NCI-H1105 treated with DMSO at 0.1 percent for 48 hours (cell line): Measurements from ENCODE around the gene NRG3.

Experiments used
- DNase-seq: peaks from one replicate; lab custom pipeline; 2025; lab: John Stamatoyannopoulos, UW

Gene NRG3

DNA sequence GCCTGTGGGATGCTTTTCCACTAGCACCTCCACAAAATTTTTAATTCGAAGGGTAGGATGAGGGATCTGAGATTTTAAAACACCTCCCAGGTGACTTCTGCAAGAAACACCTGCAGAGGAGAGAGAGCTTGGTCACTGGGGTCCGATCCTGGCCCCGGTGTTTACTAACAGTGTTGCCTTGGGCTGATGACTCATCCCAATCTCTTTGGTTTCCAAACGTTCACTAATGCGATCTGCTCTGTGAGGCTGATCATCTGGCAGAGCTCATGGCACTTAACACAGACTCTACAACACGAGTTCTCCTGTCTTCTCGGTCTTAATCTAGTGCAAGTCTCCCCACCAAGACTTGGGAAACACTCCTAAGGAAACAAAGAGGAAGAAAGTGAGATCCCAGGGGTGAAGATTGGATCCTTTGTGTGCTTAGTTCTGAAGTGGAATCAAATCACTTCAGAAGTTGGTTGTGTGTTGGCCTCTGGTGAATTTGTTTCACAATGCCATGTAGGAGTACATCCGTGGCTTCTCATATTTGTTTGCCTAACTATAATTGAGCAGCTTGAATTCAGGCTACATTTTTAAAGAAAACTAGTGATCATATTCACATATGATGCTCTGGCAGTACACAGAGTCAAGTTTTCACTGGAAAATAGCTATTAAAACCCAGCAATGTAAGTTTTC is 407.9 kb downstream of the NRG3 start:
- no peak for DNase-seq

DNA sequence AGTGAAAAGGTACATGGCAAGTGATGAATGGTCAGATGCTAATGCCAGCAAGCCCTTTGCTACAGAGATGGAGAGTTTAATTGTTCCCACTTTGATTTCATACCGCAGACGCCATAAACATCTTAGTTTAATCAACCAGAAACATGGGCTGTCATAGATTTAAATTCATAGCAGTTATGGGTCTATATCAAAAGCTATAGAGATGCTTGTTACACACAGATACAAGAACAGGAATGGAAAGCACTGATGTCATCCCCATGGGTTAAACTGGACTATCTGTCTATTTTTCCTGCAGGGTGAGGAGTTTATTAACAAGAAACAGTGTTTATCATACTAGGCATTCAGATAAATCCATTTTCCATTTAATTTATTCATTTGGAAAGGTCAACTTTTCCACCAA is 409.2 kb downstream of the NRG3 start:
- DNase-seq = no peak

DNA sequence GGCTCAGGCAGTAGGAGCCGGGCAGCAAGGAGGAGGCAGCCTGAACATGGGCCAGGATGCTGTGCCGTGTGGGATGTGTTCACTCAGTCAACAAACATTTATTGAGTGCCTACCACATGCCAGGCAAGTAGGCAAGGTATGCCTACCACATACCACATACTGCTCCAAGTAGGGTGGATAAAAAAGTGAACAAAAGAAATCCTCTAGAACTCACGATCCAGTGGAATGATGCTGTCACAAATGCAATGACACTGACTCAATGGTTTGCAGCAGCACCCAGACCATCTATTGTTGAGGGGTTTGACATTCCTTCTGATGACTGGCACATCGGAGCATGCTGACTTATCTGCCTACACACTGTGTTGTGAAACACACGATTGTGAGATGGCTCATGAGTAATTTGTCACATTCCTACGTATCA is 413.5 kb downstream of the NRG3 start:
- DNase-seq = no peak

DNA sequence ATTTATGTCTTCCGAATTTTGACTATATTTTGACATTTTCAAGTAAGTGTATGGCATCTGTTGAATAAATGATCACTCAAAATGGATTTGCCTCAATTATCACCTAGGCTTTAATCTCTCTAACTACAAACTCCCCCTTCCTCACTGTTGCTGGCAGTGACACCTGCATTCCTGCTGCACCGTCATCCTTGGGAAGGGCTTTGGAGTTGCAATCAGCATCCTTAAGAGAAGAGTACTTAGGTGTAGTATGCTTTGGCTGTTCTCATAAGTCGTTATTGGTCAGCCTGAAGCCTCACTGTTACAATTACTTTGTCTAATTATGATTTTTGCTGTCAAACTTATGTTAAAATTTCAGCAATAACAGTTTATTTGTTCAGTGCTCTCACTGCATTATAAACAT is 415.0 kb downstream of the NRG3 start:
- DNase-seq = no peak

DNA sequence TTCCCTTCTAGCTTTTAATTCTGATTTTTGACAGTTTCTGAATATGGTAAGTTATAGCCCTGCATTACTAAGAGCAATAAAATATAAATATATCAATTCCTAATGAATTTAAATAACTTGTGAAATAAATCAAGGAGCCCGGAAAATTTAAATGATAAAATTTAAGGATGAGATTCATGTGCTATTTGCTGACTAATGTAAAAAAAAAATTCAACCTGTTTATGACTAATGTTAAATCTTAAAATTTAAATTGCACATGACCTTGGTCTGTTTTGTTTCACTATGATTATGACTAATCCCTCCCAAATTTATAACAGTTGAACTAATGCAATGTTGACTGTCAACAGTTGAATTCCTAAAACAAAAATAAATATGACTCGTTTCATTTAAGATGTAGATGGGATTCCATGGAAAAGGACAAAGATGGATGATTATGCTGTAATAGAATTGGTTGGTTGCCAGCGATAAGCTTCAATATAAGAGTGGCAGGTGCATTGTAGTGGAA is 419.9 kb downstream of the NRG3 start:
- DNase-seq = no peak

DNA sequence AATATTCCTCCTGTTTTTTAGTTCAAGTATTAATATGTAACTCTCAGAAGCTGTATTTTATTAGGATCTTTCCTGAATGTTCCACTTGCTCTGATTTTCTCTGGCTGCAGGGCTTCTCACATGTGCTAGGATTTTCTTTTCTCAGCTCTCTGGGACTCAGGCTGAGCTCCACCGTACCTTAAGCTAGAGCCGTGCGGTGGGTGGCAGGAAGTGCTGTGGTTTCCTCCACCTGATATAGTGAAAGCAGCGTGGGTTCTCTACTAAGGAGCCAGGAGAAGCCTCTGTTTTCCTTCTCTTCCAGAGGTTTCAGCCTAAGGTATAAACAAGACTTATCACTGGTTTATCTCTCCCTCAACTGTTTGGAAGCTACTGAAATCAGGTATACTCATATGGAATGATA is 433.6 kb downstream of the NRG3 start:
- DNase-seq = no peak

DNA sequence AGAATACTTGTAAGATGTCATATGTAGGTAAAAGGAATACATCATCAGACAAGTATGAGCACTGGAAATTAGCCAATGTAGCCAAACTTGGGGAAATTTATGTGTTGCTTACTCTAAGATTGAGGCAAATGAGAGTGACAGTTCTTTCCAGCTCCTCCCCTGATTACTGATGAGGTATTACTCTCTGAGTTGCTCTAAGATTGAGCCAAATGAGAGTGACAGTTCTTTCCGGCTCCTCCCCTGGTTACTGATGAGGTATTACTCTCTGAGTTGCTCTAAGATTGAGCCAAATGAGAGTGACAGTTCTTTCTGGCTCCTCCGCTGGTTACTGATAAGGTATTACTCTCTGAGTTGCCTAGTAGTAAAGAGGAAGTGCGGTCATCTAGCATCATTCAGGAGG is 435.8 kb downstream of the NRG3 start:
- no peak for DNase-seq

DNA sequence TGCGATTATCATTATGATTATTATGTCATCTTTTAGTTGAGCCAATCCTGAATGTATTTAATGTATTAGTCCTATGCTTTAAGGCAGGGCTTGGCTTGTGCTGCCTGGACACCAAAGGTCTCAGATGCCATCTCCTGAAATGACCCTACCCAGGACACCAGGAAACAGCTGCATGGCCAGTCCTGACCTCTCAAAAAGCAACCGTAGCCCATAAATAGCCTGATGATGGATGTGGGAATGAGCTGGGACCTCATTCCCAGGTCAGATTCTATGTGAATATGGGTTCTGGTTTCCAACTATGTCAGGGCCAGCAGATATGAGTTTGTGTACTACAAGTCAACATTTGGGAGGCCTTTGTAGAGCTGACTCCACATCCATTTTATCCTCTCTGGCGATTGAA is 438.4 kb downstream of the NRG3 start:
- no peak for DNase-seq

DNA sequence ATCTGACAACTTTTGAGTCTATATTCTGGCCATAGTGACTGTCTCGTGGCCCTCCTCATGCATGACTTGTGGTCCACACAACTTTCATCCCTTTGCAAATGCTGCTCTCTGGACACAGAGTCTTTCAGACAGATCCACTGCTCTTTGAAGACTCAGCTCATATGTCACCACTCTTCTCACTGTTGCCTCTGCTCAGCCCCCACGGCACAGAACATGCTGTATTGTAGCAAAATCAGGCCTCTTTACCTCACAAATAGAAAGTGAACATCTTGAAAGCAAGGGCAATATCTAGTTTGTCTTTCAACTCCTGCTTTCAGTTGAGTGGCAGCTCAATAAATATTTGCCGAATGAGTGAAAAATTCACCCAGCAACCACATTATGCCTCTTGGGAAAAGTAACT is 443.5 kb downstream of the NRG3 start:
- no peak for DNase-seq

DNA sequence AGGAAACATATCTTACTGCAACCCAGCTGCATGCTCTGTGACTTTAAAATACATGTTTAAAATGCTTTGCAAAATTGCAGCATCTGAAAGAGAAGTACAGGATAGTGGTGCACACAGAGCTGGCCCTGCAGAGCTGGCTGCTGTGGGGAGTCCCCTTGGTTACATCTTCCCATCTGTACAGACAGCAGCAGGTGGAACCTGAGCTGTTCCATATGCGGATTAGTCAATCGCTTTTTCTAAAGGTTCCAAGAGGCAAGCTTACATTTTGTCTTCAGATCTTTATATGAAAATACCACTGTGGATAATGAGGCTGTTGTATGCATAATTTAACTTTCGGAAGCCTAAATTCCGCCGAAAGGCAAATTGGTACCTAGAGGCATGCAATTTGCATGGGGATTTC is 444.1 kb downstream of the NRG3 start:
- DNase-seq = no peak

DNA sequence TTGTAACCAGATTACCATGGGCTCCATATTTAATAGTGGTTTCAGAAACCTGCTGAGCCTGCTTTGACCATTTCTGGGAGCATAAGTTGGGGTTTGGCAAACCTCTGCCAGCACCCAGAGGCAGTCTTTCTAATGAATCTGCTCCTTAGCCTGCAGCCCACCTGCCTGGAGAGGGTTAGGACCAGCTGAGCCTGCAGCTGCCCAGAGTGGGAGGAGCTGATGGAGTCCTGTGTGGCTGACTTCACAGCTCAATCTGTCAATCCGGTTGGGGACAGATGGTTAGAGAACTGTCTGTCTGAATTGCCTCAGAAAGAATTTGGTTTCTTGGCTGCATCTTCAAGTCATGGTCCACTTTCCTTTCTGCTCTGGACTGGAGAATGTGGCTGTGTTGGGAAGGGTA is 444.6 kb downstream of the NRG3 start:
- DNase-seq = no peak

DNA sequence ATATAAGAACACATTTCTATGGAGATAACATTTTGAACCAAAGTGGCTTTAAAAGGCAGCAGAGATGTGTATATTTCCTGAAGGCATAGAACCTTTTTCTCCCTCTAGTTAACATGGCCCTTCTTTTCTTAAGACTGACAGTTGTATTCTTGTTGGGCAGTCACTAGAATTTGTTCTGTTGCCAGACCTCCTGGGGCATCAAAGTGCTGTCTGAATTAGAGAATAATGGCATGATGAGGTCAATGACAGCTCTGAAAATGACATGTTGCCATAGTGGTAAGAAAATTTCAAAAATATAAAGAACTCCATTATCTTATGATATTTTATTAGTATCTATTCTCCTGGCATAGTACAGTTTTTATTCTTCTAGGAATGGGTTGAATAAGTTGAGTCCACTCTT is 446.7 kb downstream of the NRG3 start:
- no peak for DNase-seq

DNA sequence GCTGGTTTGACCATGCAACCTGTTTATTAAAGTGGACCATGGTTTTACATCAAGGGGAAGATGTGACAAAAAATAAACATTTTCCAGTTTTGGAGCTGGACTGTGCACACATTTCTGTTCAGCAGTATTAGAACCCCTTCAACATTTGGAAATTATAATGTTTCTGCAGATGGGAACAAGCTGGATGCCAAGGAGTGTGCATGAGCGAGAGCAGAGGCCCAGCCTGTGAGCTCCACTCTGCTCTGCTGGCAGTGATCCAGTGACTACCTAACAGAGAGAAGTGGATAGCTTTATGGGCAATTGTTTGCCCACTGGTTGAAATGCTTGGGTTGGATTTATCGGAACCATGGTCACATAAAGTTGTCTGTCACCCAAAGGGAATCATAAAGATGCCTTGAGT is 456.7 kb downstream of the NRG3 start:
- no peak for DNase-seq

DNA sequence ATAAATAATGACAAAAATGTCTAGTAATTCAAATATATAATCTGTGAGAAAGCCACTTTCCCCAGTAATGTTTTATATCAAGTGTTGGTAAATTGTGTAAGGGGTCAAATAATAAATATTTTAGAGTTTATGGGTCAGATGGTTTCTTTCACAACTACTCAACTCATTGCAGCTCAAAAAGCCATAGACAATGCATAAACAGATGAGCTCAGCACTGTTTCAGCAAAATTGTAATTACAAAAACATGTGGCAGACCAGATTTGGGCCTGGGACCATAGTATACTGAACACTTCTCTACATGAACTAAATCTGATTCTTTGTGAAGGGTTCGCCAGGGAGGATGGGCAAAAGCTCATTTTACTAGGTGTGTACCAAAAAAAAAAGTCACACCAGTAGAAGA is 460.8 kb downstream of the NRG3 start:
- DNase-seq = no peak

DNA sequence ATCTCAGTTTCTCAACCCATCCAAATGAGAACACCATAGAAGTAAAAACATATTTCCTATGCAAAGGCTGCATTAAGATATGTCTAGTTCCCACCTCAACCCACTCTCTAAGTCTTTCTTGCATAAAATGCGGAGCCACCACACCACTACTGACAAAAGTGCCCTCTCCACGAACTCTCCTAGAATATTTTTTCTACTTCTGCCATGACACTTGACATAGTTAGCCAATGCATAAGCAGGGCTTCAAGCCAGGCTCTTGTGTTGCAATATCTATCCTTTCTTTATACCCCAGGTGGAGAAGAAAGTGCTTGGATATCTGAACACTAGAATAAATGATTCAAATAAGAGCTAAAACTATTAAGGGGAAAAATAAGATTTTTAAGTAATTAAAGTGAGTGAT is 465.2 kb downstream of the NRG3 start:
- DNase-seq = no peak

DNA sequence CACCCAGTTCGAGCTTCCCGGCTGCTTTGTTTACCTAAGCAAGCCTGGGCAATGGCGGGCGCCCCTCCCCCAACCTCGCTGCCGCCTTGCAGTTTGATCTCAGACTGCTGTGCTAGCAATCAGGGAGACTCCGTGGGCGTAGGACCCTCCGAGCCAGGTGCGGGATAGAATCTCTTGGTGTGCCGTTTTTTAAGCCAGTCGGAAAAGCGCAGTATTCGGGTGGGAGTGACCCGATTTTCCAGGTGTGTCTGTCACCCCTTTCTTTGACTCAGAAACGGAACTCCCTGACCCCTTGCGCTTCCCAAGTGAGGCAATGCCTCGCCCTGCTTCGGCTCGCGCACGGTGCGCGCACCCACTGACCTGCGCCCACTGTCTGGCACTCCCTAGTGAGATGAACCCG is 474.6 kb downstream of the NRG3 start:
- peak; percentile 13 for DNase-seq

DNA sequence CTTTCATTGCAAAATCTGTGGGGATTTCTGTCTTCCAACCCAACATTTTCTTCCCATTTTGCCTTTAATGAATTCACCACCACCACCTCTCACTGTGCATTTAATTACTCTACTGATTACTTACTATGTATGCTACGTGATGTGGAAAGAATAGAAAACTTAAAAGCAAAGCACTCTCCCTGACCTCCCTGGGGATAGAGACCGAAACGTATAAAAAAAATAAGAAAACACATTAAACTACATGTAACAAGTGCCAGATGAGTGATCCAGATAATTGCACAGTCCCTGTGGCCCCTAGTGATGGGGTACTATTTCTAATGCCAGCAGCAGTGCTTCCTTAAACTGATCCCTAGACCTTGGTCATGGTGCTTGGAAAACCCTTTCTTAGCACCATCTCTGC is 478.4 kb downstream of the NRG3 start:
- DNase-seq = no peak

DNA sequence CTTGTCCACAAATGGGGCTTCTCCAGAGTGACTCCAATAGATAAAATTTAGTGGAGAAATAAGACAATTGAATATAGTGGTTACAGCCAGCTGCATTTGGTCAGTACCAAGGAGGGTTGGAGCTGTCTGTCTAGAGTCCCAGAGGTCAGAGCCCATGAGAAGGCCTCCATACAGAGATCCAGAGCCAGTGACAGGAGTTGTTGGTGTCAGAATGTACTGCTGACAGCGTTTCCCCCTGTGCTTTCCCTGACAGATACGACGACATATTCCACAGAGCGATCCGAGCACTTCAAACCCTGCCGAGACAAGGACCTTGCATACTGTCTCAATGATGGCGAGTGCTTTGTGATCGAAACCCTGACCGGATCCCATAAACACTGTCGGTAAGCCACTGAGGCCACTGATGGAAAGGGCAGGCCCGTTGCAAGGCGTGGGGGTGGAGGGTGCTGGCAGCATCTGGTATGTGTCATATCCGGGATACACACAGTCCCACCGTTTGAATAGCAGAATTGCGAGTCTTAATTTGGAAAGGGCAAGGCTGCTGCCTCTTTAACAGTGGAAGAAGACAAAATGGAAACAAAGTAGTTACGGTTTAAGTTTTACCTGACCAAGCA is 483.6 kb downstream of the NRG3 start:
- DNase-seq = no peak

DNA sequence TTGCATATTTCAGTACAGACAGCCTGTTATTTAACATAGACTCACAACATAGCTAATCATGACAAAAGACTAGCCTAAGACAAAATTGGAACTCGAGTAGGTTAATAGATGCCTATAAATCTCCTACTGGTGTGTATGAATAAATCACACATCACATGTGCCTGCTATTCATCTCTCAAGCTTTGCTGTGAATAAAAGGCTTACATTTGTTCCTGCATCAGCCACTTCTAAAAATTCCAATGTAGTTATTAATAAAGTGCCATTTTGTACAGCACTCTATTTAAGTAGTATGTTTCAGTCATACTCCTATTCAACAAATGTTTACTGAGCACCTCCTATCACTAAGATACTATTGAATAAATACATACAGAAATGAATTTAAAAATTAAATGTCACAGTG is 486.3 kb downstream of the NRG3 start:
- DNase-seq = no peak

DNA sequence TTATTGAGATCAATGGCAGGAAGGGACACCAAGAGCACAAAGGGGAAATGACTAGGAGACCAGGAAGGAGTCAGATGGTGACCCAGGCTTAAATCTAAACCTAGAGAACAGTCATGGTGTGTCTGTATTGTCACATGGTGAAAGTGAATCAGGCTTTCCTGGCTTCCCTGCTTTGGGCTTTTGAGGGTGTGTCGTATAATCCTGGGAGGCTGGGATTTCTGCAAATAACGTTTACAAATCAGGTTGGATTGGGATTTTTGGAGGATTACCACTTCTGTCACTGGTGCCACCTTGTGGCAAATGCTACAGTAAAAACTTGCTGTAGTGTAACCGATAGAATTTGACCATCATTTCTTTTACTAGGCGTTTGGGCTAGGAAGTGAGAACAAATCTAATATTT is 502.6 kb downstream of the NRG3 start:
- DNase-seq = no peak

DNA sequence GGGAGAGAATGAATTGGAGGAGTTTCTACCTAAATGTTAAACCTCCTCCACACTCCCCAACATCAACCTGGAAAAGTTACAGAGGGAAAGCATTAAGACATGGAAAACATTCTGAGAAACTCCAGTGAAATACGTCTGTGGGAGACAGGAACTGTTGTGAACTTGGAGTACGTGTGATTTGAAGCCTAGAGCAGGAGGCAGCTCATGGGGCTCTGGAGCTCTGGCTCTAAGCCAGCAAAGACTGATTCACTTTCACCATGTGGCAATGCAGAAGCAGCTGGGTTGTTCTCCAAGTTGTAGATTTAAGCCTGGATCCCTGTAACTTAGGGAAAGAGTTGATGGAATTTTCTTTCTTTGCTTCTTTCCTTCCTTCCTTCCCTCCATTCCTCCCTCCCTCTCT is 503.2 kb downstream of the NRG3 start:
- DNase-seq = no peak

DNA sequence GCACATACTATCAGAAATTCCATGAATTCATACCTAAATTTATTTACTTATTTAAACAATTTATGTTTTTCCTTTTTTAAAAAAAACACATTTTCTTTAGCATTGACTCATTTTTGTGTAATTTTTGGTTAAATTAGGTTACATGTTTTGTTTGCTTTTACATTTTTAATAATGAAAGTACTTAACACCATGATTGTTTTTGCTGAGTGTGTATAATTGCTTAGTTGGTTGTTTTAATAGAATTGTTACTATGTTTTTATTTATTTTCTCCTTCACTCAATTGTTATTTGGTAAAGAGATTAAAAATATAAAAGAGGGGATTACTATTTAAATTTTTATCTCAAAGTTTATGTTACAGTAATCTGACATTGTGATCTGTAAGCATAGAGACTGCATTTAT is 508.4 kb downstream of the NRG3 start:
- no peak for DNase-seq

DNA sequence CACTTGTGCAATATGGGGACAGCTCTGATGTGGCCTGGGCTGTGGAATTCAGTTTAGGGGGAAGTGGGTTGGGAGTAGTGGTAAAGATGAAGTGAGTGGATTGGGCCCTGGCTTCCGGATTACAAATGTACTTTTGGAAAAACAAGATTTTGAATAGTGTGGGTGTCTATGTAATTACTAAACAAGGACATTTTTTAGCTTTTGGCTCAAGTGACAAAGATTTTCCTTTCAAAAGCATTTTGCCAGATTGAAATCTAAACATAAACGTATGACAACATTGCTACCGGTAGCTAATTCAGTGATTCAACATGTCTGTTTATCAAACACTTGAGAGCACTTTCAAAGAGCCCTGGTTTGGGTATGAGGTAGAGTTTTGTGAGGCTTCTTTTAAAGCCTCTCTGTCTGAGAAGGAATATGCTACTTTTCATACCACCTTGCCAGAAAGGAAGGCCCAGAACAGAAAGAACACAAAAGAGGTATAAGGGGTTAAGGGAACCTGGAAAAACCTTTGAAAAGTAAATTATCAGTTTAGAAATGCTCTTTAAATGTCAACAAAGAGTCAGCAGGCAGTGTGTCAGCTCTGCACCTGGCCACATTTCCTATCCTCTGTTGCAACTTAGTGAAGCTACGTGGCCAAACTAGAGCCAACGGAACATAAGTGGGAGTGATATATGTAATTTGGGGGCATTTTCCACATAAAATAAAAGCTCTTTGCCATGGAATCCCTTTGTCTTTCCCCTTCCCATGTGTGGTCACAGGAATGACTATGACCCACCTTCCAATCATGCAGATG is 516.1 kb downstream of the NRG3 start:
- DNase-seq = no peak
